Loucy (cell line): ENCODE measurements around the gene TMEM203.

Experiments
- H2AFZ ChIP-seq: fragments of 200-600 bp; sonication (generic); 2 replicates; pipeline ENCODE4 v1.6.0; 2016; ENCODE audit warnings: antibody characterized with exemption, mild to moderate bottlenecking, low read length, moderate library complexity
- H3F3A ChIP-seq: fragments of 200-600 bp; 2 replicates; pipeline ENCODE4 v1.6.0; 2016; ENCODE audit warnings: antibody characterized with exemption, low read depth, mild to moderate bottlenecking
- H3K27me3 ChIP-seq: fragments of 200-600 bp; sonication (generic); 2 replicates; pipeline ENCODE4 v1.6.1; 2014; ENCODE audit warnings: low read length, mild to moderate bottlenecking; ENCODE audit not compliant: insufficient read depth, poor library complexity, severe bottlenecking
- H3K36me3 ChIP-seq: fragments of 200-600 bp; sonication (generic); 2 replicates; pipeline ENCODE4 v1.6.1; 2016; ENCODE audit warnings: low read length; ENCODE audit not compliant: insufficient read depth
- H3K4me1 ChIP-seq: fragments of 200-600 bp; sonication (generic); 2 replicates; pipeline ENCODE4 v1.5.1; 2014; ENCODE audit warnings: low read length, mild to moderate bottlenecking; ENCODE audit not compliant: insufficient read depth, poor library complexity, severe bottlenecking
- H3K4me2 ChIP-seq: fragments of 200-600 bp; sonication (generic); 2 replicates; pipeline ENCODE4 v1.6.0; 2014; ENCODE audit warnings: antibody characterized with exemption, low read length, low read depth, mild to moderate bottlenecking; ENCODE audit not compliant: poor library complexity, severe bottlenecking
- H3K4me3 ChIP-seq: fragments of 200-600 bp; sonication (generic); 2 replicates; pipeline ENCODE4 v1.5.1; 2014; ENCODE audit warnings: low read length, mild to moderate bottlenecking, mixed read lengths; ENCODE audit not compliant: poor library complexity, severe bottlenecking
- H3K79me2 ChIP-seq: fragments of 200-600 bp; sonication (generic); 2 replicates; pipeline ENCODE4 v1.6.1; 2014; ENCODE audit warnings: low read length; ENCODE audit not compliant: insufficient read depth
- H3K9ac ChIP-seq: fragments of 200-600 bp; sonication (generic); 2 replicates; pipeline ENCODE4 v1.6.0; 2014; ENCODE audit warnings: mild to moderate bottlenecking, low read depth, low read length, moderate library complexity; ENCODE audit not compliant: poor library complexity, severe bottlenecking
- H3K9me2 ChIP-seq: fragments of 200-600 bp; sonication (generic); replicated peaks from 2 replicates; pipeline ENCODE4 v1.6.1; 2016; ENCODE audit warnings: low read depth, low read length, mixed read lengths
- H3K9me3 ChIP-seq: fragments of 200-600 bp; sonication (generic); 2 replicates; pipeline ENCODE4 v1.6.1; 2014; ENCODE audit warnings: mild to moderate bottlenecking, antibody characterized with exemption, low read length, low read depth; ENCODE audit not compliant: insufficient read depth
- H4K20me1 ChIP-seq: fragments of 200-600 bp; sonication (generic); 2 replicates; pipeline ENCODE4 v1.6.0; 2014; ENCODE audit warnings: antibody characterized with exemption, low read length, mild to moderate bottlenecking; ENCODE audit not compliant: insufficient read depth, poor library complexity, severe bottlenecking
- EZH2phosphoT487 ChIP-seq: fragments of 200-600 bp; IDR thresholded peaks from 2 replicates; pipeline ENCODE4 v1.6.1; 2018; ENCODE audit warnings: antibody characterized with exemption, mild to moderate bottlenecking, moderate library complexity, borderline replicate concordance
- TF ChIP-seq, protein P1 (sequence below): fragments of 200-600 bp; sonication (generic); conservative IDR thresholded peaks from 2 replicates; pipeline ENCODE4 v1.5.1; 2014; ENCODE audit warnings: mild to moderate bottlenecking, antibody characterized with exemption, low read length

TMEM203 gene

DNA sequence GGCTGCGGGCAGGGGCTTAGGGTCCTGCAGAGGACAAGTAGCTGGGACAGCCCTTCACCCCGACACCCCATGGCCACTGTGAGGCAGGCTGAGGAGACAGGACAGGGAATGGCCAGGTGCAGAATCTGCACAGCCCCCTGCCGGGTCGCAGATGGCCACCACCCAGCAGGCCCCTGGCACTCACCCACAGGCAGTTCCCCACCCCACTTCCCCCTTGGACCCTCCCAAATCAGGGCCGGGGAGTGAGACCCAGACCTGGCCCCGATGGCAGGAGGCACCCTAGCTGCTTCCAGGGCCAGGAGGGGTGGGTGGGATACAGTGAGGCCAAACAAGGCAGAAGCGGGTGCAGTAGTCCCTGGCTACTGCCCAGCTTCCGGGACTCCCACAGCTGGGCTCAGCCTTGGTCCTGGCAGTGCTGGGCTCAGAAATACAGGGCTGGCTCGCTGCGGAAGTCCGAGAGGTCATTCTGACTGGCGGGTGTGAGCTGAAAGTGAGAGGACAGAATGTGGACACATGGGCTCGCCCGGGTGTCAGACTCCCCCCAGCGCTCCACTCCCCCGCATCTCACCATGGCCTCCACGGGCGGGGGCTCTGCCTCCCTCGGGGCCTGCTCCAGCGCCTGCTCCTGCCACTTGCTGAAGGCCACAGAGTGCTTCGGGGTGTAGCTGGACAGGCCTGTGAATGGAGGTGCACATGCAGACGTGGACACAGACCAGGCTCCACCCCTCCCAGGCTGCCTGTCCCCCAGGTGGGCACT is 13.6 kb downstream of the TMEM203 start:
- TF ChIP-seq EZH2phosphoT487, result no peak
- Histone ChIP-seq H3K4me1 (peaks cover 18% of the 10 kb centered on the region), H3F3A (peaks cover 8% of the 10 kb centered on the region; the same call in 1 of the 2 replicates), H4K20me1 (peaks cover 26% of the 10 kb centered on the region), H3K9ac (no peak overlapping the region), H3K27me3 (no peaks in the 10 kb centered on the region), H3K36me3 (peaks cover 7% of the 10 kb centered on the region; the same call in 1 of the 2 replicates), H3K9me3 (no peaks in the 10 kb centered on the region), H3K9me2 (no peaks in the 10 kb centered on the region), H3K4me2 (no peak overlapping the region), H3K79me2 (peaks cover 43% of the 10 kb centered on the region), H2AFZ (no peak overlapping the region), H3K4me3 (no peak overlapping the region)

DNA sequence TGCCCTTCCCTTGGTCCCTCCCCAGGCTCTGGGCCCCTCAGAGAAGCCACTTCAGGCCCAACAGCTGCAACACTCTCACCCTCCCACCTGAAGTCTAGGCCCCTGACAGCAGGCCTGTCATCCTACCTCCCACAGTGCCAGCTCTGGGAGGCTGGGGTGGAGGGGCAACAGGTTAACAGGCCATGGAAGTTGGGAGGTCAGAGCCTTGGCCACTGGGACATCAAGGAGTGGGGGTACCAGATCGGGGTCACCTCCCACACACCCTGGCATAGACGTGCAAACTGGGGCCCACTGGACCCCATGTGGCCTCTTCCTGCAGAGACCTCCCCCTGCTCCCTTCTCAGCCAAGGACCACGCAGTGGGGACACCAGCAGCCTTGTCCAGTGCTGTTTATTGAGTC is 14.2 kb downstream of the TMEM203 start:
- Histone ChIP-seq H3K4me2 (no peak overlapping the region), H3K4me1 (peaks cover 20% of the 10 kb centered on the region), H2AFZ (no peak overlapping the region), H4K20me1 (peaks cover 26% of the 10 kb centered on the region), H3K9me3 (no peaks in the 10 kb centered on the region), H3K4me3 (no peak overlapping the region), H3K36me3 (peaks cover 7% of the 10 kb centered on the region; the same call in 1 of the 2 replicates), H3K9me2 (no peaks in the 10 kb centered on the region), H3K79me2 (peaks cover 49% of the 10 kb centered on the region), H3K9ac (no peak overlapping the region), H3F3A (peaks cover 8% of the 10 kb centered on the region; the same call in 1 of the 2 replicates), H3K27me3 (no peaks in the 10 kb centered on the region)
- TF ChIP-seq EZH2phosphoT487, result no peak
- TF ChIP-seq, protein P1, sequence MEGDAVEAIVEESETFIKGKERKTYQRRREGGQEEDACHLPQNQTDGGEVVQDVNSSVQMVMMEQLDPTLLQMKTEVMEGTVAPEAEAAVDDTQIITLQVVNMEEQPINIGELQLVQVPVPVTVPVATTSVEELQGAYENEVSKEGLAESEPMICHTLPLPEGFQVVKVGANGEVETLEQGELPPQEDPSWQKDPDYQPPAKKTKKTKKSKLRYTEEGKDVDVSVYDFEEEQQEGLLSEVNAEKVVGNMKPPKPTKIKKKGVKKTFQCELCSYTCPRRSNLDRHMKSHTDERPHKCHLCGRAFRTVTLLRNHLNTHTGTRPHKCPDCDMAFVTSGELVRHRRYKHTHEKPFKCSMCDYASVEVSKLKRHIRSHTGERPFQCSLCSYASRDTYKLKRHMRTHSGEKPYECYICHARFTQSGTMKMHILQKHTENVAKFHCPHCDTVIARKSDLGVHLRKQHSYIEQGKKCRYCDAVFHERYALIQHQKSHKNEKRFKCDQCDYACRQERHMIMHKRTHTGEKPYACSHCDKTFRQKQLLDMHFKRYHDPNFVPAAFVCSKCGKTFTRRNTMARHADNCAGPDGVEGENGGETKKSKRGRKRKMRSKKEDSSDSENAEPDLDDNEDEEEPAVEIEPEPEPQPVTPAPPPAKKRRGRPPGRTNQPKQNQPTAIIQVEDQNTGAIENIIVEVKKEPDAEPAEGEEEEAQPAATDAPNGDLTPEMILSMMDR, result no peak

DNA sequence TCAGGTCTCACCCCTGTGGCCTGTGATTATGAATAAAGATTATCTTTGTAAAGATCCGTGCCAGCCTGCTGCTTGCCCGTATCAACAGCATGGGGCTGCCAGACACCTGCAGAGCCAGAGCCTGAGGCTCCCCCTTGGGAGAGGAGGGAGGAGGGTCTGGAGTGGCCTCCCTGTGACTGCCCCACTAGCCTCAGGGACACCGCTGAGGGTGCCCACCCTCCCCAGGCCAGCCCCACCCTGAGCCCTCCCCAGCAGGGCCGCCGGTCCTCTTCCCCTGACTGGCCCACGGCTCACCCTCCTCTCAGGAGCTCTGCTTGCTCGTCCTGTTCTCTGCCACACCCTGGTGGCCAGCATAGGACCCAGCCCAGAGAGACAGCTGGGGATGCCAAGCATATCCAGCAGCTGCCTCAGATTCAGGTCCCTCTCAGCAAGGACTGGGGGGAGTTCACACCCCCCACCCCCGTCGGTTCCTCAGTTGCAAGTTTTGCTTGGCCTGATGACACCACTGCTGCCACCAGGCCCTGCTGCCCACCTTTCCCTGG is 15.1 kb downstream of the TMEM203 start:
- H4K20me1 ChIP-seq, result peaks cover 26% of the 10 kb centered on the region
- peak overlapping the region; percentile 96 for H3K4me3 ChIP-seq
- no peaks in the 10 kb centered on the region for H3K27me3 ChIP-seq
- H3K4me2 ChIP-seq, result peak overlapping the region; percentile 99
- peaks cover 20% of the 10 kb centered on the region for H3K4me1 ChIP-seq
- H3F3A ChIP-seq, result peaks cover 8% of the 10 kb centered on the region; the same call in 1 of the 2 replicates
- H3K9me2 ChIP-seq, result no peaks in the 10 kb centered on the region
- H3K36me3 ChIP-seq, result peaks cover 7% of the 10 kb centered on the region; the same call in 1 of the 2 replicates
- H2AFZ ChIP-seq, result no peak overlapping the region
- H3K9me3 ChIP-seq, result no peaks in the 10 kb centered on the region
- H3K9ac ChIP-seq, result peak overlapping the region; percentile 88
- TF ChIP-seq, protein P1, result peak; percentile 22; the same call in 1 of the 2 replicates
- no peak for TF ChIP-seq EZH2phosphoT487
- H3K79me2 ChIP-seq, result peaks cover 57% of the 10 kb centered on the region
